ENCODE results near the gene SRM. TPM values are rescaled to one million over a fixed set of nuclear protein-coding genes. Genes with fewer than 3 reads are reported as not detected.

Gene SRM
- total and polyA plus RNA-seq, 2 of the 13 experiments (the other 11 are each of a cell fraction or from before 2014, with no cell fraction given) = 27.9 to 31.8 TPM

DNA sequence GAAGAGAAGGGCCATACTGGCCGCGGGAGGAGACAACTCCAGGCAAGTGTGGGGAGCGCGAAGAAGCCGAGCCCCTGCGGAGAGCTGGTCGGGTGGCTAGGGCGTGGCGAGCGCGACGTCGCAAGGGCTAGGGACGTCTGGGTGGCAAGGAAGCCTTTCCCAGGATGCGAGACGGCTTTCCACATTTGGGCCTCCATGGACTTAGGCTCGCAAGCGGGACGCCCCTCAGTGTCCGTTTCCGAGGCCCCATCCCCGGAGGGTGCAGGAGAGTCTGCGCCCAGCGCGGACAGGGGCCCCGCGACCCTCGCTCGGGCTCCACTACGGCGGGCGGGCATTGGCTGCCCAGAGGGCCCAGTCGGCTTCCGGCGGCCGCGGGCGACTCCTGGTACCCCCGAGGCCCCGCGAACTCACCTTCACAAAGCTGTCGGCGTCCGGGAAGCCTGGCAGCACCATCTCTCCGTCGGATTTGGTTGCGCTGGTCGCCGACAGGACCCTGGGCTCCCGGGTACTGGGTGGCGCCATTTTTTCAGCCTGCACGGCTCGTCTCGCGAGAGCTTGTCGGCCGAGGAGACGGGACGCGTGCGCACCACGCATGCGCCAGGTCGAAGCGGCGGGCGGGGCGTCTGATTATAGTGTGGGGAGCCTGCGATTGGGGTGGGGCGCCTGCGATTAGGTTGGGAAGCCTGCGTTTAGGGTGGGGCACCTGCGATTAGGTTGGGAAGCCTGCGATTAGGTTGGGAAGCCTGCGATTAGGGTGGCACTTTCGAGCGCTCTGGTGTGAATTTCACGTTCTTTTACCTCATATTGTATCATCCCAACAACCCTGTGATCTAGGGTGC lies 39.7 kb upstream of the SRM start, which contains the start of gene EXOSC10 (continued):
- TF ChIP-seq BCL3 (CRISPR knock-in tag; IDR thresholded peaks at IDR 0.05) (peak; percentile 46; the same call in 1 of the 2 replicates), GMEB1 (CRISPR knock-in tag; IDR thresholded peaks at IDR 0.05; ENCODE audit: borderline replicate concordance) (peak; percentile 71), ZNF232 (CRISPR knock-in tag; IDR thresholded peaks at IDR 0.05; ENCODE audit: borderline replicate concordance) (no peak), STAG1 (CRISPR knock-in tag; IDR thresholded peaks at IDR 0.05) (no peak), ESRRA (CRISPR knock-in tag; IDR thresholded peaks at IDR 0.05; ENCODE audit: low read depth) (no peak), RAD21 (CRISPR knock-in tag; IDR thresholded peaks at IDR 0.05) (peak; percentile 34; the same call in 1 of the 2 replicates), HDAC6 (IDR thresholded peaks at IDR 0.05; ENCODE audit: low read depth, low read length) (no peak), PHB2 (IDR thresholded peaks at IDR 0.05; ENCODE audit: partially characterized antibody) (no peak), RAD51 (IDR thresholded peaks at IDR 0.05; ENCODE audit: borderline replicate concordance) (no peak), ZNF557 (CRISPR knock-in tag; IDR thresholded peaks at IDR 0.05) (no peak), SP4 (CRISPR knock-in tag; IDR thresholded peaks at IDR 0.05) (peak; percentile 70), ZNF768 (CRISPR knock-in tag; IDR thresholded peaks at IDR 0.05) (peak; percentile 47; the same call in 1 of the 2 replicates), FOXC1 (CRISPR knock-in tag; IDR thresholded peaks at IDR 0.05; ENCODE audit: borderline replicate concordance) (no peak; the same call in none of the 2 replicates), MYC (CRISPR knock-in tag; IDR thresholded peaks at IDR 0.05; ENCODE audit: borderline replicate concordance) (no peak; the same call in 1 of the 2 replicates), PRMT3 (CRISPR knock-in tag; IDR thresholded peaks at IDR 0.05; ENCODE audit: borderline replicate concordance, low read depth) (no peak), ZFY (CRISPR knock-in tag; IDR thresholded peaks at IDR 0.05) (peak; percentile 95), BRCA1 (CRISPR knock-in tag; IDR thresholded peaks at IDR 0.05) (peak; percentile 93), ATAD3A (CRISPR knock-in tag; IDR thresholded peaks at IDR 0.05) (no peak), MBD4 (IDR thresholded peaks at IDR 0.05; ENCODE audit: borderline replicate concordance, low read length) (no peak), ZFP82 (CRISPR knock-in tag; IDR thresholded peaks at IDR 0.05; ENCODE audit: borderline replicate concordance) (peak; percentile 71; the same call in 1 of the 2 replicates), ZNF337 (CRISPR knock-in tag; IDR thresholded peaks at IDR 0.05; ENCODE audit: borderline replicate concordance, low read depth) (no peak), NCOA5 (CRISPR knock-in tag; IDR thresholded peaks at IDR 0.05) (no peak)
- TF ChIP-seq, protein P1, sequence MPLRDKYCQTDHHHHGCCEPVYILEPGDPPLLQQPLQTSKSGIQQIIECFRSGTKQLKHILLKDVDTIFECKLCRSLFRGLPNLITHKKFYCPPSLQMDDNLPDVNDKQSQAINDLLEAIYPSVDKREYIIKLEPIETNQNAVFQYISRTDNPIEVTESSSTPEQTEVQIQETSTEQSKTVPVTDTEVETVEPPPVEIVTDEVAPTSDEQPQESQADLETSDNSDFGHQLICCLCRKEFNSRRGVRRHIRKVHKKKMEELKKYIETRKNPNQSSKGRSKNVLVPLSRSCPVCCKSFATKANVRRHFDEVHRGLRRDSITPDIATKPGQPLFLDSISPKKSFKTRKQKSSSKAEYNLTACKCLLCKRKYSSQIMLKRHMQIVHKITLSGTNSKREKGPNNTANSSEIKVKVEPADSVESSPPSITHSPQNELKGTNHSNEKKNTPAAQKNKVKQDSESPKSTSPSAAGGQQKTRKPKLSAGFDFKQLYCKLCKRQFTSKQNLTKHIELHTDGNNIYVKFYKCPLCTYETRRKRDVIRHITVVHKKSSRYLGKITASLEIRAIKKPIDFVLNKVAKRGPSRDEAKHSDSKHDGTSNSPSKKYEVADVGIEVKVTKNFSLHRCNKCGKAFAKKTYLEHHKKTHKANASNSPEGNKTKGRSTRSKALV (CRISPR knock-in tag; IDR thresholded peaks at IDR 0.05) = 0 out of 2 replicates have a peak, but pooled peaks have one; percentile 57
- TF ChIP-seq, protein P2, sequence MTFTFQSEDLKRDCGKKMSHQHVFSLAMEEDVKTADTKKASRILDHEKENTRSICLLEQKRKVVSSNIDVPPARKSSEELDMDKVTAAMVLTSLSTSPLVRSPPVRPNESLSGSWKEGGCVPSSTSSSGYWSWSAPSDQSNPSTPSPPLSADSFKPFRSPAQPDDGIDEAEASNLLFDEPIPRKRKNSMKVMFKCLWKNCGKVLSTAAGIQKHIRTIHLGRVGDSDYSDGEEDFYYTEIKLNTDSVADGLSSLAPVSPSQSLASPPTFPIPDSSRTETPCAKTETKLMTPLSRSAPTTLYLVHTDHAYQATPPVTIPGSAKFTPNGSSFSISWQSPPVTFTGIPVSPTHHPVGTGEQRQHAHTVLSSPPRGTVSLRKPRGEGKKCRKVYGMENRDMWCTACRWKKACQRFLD (CRISPR knock-in tag; IDR thresholded peaks at IDR 0.05; ENCODE audit: borderline replicate concordance) = peak; percentile 85; the same call in 1 of the 2 replicates
